IPS-18c (cell line): ENCODE measurements around the gene LRRC56.

Experiments used
- H3K4me3 ChIP-seq: 2 replicates; pipeline ENCODE4 v1.7.0; 2013; ENCODE audit warnings: low read depth, mild to moderate bottlenecking, low read length, moderate library complexity; ENCODE audit not compliant: insufficient read depth
- H3K9me3 ChIP-seq: one replicate; pipeline ENCODE4 v1.6.1; 2013; ENCODE audit warnings: mild to moderate bottlenecking, low read length, moderate library complexity; ENCODE audit not compliant: control insufficient read depth, insufficient read depth

LRRC56 gene

DNA sequence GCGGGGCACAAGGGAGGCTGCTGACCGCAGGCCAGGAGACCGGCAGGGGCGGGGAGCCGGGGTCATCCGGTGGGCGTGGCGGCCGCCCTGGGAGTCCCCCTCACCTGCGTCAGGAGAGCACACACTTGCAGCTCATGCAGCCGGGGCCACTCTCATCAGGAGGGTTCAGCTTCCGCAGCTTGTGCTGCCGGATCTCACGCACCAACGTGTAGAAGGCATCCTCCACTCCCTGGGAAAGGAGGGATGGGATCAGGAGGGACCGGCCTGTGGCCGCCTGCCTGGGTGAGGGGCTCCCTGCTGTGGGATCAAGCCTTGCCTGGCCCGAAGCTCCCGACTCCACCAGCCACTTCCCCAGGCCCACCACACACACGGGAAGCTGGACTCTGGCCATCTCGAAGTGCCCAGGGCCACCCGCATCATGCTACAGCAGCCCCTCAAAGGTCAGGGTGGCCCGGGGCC lies 4.8 kb upstream of the LRRC56 start:
- no peak overlapping the region for H3K4me3 ChIP-seq
- H3K9me3 ChIP-seq, result no peaks in the 10 kb centered on the region

DNA sequence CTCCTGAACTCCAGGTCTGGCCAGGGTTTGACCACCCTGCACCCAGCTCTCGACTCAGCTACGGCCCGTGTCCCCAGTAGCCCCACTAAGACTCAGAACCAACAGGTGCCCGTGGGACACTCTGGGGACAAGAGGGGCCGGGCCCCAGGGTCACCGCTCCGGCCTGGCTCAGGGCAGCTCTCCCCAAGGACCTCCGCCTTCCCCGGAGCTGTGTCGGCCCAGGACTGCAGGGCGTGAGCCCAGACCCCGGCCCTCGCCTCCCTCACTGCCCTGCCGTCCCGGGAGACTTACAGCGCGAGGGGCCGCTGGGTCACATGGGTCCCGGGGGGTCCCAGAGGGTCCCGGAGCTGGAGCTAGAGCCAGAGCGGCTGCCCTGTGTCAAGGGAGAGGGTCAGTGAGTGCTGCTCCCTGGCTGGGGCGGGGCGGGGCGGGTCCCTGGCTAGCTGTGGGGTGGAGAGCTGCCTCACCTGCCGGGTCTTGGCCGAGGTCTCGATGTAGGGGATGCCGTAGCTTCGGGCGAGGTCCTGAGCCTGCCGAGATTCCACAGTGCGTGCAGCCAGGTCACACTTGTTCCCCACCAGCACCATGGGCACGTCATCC lies 4.2 kb upstream of the LRRC56 start:
- Histone ChIP-seq H3K9me3 (no peaks in the 10 kb centered on the region), H3K4me3 (no peak overlapping the region)

DNA sequence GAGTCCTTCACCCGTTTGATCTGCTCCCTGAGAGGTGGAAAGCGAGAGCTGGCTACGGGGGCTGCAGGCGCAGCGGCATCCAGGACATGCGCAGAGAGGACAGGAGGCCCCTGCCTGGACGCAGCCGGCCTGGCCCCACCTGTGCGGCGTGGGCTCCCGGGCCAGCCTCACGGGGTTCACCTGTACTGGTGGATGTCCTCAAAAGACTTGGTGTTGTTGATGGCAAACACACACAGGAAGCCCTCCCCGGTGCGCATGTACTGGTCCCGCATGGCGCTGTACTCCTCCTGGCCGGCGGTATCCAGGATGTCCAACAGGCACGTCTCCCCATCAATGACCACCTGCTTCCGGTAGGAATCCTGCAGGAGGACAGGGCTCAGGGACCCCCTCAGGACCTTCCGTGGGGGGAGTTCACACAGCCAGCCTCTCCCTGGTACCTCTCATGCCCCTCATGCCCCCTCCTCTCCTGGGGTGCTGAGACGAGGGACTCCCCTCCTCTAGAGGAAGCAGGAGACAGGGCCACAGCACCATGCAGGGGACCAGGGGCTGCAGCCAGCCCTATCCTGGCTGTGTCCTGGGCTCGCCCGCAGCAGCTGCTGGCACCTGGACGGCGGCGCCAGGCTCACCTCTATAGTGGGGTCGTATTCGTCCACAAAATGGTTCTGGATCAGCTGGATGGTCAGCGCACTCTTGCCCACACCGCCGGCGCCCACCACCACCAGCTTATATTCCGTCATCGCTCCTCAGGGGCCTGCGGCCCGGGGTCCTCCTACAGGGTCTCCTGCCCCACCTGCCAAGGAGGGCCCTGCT lies 3.5 kb upstream of the LRRC56 start:
- Histone ChIP-seq H3K4me3 (peak overlapping the region; percentile 80; the same call in 1 of the 2 replicates), H3K9me3 (no peaks in the 10 kb centered on the region)

DNA sequence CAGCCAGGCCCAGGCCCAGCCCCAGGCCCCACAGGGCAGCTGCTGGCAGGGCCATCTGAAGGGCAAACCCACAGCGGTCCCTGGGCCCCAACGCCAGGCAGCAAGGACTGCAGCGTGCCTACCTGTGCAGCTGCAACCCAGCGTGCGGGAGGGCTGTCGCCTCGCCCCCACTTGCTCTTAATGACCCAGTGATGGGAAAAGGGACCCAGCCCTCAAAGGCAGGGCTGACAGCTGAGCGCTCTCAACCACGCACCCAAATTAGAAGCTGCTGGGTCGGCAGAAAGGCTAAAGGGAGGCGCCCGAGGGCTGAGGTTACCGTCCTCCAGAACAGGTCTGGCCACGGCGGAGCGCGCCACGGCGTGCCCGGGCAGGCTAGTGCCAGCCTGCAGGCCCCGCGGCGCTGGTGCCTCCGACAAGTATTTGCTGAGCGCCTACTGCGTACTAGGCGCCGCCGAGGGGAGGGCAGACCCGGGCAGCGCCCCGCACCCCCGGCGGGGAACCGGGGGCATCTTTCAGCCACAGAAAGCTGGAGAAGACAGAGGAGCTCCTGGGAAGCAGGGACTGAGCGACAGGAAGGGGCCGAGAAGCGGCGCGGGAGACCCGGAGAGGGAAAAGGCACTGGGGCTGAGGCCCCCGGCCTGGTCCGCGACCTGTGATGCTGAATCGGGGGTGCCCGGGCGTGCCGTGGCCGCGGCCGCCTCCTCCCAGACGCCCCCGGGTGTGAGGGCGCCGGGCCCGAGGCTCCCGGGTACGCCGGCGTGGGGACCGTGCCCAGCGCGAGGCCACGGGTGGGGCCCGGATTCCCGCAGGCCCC lies 2.7 kb upstream of the LRRC56 start:
- Histone ChIP-seq H3K9me3 (no peaks in the 10 kb centered on the region), H3K4me3 (peak overlapping the region; percentile 80)

- H3K4me3 ChIP-seq, result peak overlapping the region; percentile 80; the same call in 1 of the 2 replicates
- no peaks in the 10 kb centered on the region for H3K9me3 ChIP-seq
Observed at GRCh38 chr11:535210-535518, 2.2 kb upstream of the LRRC56 start.

DNA sequence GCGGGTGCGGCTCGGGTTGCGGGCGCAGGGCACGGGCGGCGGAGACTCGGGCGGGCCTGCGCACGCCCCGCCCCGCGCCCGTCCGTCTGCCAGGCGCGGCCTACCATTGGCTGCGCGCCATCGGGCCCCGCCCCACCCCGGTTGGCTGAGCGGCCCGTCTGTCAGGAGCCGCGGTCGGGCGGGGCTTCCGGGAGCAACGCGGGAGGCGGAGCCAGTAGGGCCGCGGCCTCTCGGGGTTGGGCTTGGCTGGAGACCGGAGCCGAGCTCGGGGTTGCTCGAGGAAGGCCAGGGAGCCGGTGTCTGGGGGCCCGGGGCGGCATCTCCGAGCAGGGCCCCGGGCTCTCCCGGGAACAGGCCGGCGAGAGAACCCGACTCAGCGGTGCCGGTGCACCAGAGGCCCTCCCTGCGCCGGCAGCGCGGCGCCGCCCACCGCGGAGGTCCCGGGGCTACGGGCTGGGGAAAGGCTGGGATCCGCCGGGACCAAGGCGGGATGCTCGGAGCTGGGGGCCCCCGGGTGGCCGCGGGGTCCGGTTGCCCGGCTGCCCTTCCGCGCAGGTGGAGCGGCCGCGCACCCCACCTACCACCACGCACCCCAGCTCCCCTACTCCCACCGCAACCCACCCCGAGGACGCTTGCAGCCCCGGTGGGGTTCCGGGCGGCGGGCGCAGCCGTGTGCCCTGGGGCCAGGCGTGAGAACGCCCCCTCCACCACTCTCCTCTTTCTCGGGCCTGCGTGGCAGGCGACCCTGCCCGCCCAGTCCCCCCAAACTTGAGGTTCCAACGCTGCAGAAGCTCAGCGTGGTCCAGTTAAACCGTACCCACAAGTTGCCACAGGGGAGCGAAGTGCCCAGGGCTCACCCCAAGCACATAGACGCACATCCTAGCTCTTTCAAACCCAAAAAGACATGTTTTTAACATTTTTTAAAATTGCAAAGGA lies 1.5 kb upstream of the LRRC56 start, which contains the start of gene HRAS:
TSS of gene HRAS (minus strand) at position 58 of the 936 bp plus-strand sequence.
- H3K9me3 ChIP-seq, result no peaks in the 10 kb centered on the region
- H3K4me3 ChIP-seq, result peak within 1 kb of the TSS; percentile 87

- H3K4me3 ChIP-seq, result peak overlapping the region; percentile 52
- no peaks in the 10 kb centered on the region for H3K9me3 ChIP-seq
Observed at GRCh38 chr11:537622-538430, 499 bp downstream of the LRRC56 start.

GRCh38 chr11:538431-539051 lies 1.2 kb downstream of the LRRC56 start:
- Histone ChIP-seq H3K9me3 (no peaks in the 10 kb centered on the region), H3K4me3 (0 out of 2 replicates have a peak overlapping the region, but pooled peaks have one; percentile 15)

GRCh38 chr11:539971-540481 lies 2.7 kb downstream of the LRRC56 start:
- no peak overlapping the region for H3K4me3 ChIP-seq
- H3K9me3 ChIP-seq, result no peaks in the 10 kb centered on the region

DNA sequence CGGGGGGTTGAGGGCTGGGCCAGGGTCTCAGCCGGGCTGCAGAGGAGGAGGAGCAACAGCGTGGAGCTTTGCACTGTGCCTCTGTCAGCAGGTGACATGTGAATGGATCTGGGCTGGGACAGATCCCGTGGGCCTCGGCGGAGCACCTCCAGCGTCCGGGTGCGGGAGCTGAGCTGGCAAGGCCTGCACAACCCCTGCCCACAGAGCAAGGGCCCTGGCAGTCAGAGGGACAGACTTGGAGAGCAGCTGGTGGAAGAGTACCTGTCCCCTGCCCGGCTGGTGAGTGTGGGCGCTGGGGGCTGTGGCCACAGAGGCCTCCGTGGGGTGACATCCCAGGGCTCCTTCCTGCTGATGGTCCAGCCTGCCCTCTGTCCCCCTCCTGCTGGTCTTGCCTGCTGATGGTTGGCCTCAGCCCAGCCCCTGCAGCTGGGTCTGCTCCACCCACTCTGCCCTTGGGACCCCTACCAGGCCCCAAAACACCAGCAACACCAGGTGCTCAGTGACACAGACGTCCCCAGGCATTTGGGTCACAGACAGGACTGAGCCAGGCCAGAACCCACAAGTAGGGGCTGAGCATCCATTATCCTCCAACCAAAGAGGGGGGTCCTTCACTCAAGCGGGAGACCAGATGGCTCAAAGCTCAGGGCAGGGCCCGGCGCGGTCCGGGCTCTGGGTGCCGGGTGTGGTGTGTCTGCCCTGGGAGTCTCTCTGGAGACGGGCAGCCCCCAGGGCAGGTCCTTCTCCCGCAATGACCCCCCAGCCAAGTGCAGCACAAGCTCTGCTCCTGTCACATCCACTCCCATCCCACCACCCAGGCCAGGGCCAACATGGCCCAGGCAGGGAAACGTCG lies 3.5 kb downstream of the LRRC56 start:
- no peaks in the 10 kb centered on the region for H3K9me3 ChIP-seq
- no peak overlapping the region for H3K4me3 ChIP-seq

DNA sequence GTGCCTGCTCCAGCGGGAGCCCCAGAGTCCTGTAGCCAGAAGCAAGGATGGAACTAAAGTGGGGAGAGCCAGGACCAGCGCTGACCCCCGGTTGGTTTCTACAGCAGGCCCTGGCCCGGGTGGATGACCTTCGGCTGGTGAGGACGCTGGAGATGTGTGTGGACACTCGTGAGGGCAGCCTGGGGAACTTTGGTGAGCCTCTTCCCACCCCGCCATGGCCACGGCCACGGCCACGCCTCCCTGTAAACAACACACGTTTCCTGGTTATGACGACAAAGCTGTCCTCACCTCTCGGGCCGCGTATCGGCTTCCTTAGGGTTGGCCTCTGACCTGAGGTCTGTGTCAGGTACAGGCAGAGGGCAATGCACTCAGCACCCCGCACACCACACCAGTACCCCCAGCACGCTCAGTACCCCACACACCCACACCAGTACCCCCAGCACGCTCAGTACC lies 4.1 kb downstream of the LRRC56 start:
- H3K4me3 ChIP-seq, result no peak overlapping the region
- no peaks in the 10 kb centered on the region for H3K9me3 ChIP-seq

DNA sequence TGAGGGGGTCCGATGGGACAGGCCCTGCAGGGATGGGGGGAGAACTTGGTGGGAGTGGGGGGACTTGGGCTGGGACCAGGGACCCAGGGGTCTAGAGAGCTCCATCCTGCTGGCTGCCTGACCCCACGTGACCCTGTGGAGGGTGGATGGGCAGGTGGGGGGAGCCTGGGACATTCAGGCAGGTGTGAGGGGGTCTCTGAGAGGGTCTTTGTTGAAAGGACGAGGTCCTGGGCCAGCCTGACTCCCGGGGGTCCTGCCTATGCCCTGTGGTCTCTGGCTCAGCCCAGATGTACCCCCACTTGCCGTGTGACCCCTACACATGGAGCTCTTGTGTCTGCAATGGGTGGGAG lies 7.5 kb downstream of the LRRC56 start:
- Histone ChIP-seq H3K9me3 (peaks cover 2% of the 10 kb centered on the region), H3K4me3 (no peak overlapping the region)

DNA sequence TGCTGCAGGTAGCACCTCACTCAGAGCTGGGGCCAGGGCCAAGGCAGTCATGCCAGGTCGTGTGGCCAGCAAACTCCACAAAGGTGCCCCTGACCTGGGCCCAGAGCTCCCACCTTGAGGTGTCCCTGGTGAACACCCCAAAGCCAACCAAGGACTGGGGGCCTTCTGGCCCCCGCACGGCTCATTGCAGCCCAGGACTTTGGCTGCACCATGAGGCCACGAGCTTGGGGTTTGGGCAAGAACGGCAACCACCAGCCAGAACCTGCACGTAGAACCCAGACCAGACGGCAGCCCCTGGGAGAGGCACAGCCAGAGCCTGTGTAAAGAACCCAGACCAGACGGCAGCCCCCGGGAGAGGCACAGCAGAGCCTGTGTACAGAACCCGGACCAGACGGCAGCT lies 7.8 kb downstream of the LRRC56 start:
- no peak overlapping the region for H3K4me3 ChIP-seq
- H3K9me3 ChIP-seq, result peaks cover 2% of the 10 kb centered on the region

- Histone ChIP-seq H3K9me3 (peaks cover 2% of the 10 kb centered on the region), H3K4me3 (no peak overlapping the region)
Observed at GRCh38 chr11:548700-549603, 11.6 kb downstream of the LRRC56 start.
